Activated naive CD4-positive, alpha-beta T cell treated with anti-CD3 and anti-CD28 coated beads, Interleukin-2, amount 50 U/mL, for 72 hours (primary cell): ENCODE data around the gene SOD2. TPM values are rescaled to one million over a fixed set of nuclear protein-coding genes. Genes with fewer than 3 reads are reported as not detected.
"Not testable (repeated sequence)": the region's sequence is repeated elsewhere in the genome, so short reads cannot be mapped to it uniquely, and the experiment has no call there.

Source experiments
- ATAC-seq, 2 donors: fragments of 150-1000 bp; cut with Tn5 transposase; 2 replicates each; pipeline ENCODE4 v1.10.0; 2021; ENCODE audit warnings: mild to moderate bottlenecking in 2 of 2, moderate library complexity in 2 of 2
- DNase-seq, 2 donors: peaks; one replicate each; pipeline ENCODE4 v3.0.0; 2021 to 2022; ENCODE audit warnings: low spot score in 2 of 2
- H3K27ac Mint-ChIP-seq, 2 donors: one replicate each; pipeline ENCODE4 v1.8.0; 2022; ENCODE audit warnings: mild to moderate bottlenecking in 2 of 2, mixed read lengths in 2 of 2
- H3K36me3 Mint-ChIP-seq, 2 donors: one replicate each; pipeline ENCODE4 v1.8.0; 2022; ENCODE audit warnings: mixed read lengths in 2 of 2
- H3K9me3 Mint-ChIP-seq, 2 donors: one replicate each; pipeline ENCODE4 v1.8.0; 2022; ENCODE audit warnings: mixed read lengths in 2 of 2
- total RNA-seq, 2 donors: library from RNA; stranded (reverse); gene quantifications; one replicate each; pipeline ENCODE4 v1.2.3, GENCODE V29; 2022

The SOD2 gene
- total RNA-seq, 2 donors from 2014 or later: 154 to 182 TPM

- no peak for DNase-seq
- peaks cover 0 to 8% of the 10 kb centered on the region in 2 donors for H3K9me3 Mint-ChIP-seq
- ATAC-seq: no peak
- peak overlapping the region in 1 of 2 donors; percentile 55 for H3K27ac Mint-ChIP-seq
- peaks cover 0 to 40% of the 10 kb centered on the region in 2 donors for H3K36me3 Mint-ChIP-seq
Observed at GRCh38 chr6:159678574-159678973, 14.5 kb downstream of the SOD2 start.

DNA sequence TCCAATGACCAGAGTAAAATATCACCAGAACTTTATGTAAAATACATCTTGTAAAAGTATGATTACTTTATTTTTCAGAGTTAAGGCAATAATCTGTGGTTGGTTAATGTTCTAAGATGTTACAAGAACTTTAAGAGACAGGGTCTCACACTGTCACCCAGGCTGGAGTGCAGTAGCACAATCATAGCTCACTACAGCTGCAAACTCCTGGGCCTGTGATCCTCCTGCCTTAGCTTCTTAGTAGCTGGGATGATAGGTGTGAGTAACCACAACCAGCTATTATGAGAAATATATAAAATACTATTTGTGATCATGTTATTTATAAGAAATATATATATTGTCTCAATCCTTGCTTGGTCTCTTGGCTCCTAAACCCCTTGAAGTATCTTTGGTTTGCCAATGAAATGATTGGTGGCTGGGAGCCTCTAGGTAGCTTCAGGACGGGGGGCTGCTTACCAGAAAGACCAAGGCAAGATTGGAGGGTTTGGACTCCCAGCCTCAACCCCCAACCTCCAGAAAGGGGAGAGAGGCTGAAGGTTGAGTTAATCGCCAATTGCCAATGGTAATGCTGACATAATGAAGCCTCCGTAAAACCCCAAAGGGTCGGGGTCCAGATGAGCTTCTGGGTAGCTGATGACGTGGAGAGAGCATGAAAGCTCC lies 15.4 kb downstream of the SOD2 start:
- DNase-seq: no peak
- Mint-ChIP-seq H3K9me3 (peaks cover 2 to 13% of the 10 kb centered on the region in 2 donors), H3K36me3 (peaks cover 9 to 50% of the 10 kb centered on the region in 2 donors), H3K27ac (no peak overlapping the region)
- no peak for ATAC-seq

DNA sequence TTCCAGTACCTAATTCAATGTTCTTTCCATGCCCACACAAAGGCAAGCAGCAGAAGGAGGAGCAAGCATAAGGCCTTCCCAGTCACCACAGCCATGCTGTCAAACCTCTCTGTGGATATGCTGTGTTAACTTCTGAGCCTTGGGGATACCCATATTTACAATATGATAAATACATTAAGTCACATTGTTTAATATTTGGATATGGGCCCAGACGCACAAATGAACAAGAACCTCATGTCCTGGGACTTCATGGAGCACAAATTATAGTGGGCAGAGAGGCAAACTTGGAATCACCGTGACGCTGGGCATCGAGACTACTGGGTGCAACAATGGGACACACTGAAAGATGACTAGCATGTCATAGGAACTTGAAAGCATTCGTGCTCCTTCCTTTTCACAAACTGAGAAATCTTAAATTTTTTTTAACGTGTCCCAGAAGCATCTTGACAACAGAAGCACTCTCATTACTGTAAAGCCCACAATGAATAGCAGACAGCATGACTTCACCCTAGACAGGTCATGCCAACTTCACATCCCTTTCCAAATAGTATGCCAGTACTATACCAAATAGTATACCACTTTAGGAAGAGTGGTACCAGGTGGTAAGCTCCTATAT lies 16.0 kb downstream of the SOD2 start:
- Mint-ChIP-seq H3K27ac (no peak overlapping the region), H3K36me3 (peaks cover 12 to 55% of the 10 kb centered on the region in 2 donors), H3K9me3 (peaks cover 4 to 15% of the 10 kb centered on the region in 2 donors)
- DNase-seq (no peak), ATAC-seq (no peak)

DNA sequence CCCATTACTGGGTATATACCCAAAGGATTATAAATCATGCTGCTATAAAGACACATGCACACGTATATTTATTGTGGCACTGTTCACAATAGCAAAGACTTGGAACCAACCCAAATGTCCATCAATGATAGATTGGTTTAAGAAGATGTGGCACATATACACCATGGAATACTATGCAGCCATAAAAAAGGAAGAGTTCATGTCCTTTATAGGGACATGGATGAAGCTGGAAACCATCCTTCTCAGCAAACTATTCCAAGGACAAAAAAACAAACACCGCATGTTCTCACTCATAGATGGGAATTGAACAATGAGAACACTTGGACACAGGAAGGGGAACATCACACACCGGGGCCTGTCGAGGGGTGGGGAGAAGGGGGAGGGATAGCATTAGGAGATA lies 16.8 kb downstream of the SOD2 start:
- not testable (repeated sequence) for DNase-seq, ATAC-seq, H3K27ac Mint-ChIP-seq
- Mint-ChIP-seq H3K9me3 (peaks cover 7 to 20% of the 10 kb centered on the region in 2 donors), H3K36me3 (peaks cover 20 to 56% of the 10 kb centered on the region in 2 donors)

- peak in 1 of 2 donors; percentile 58 for ATAC-seq
- Mint-ChIP-seq H3K27ac (no peak overlapping the region), H3K9me3 (peaks cover 0 to 12% of the 10 kb centered on the region in 2 donors), H3K36me3 (peaks cover 12 to 28% of the 10 kb centered on the region in 2 donors)
- no peak for DNase-seq
Observed at GRCh38 chr6:159665868-159666635, 27.0 kb downstream of the SOD2 start.

GRCh38 chr6:159663368-159663889 lies 29.6 kb downstream of the SOD2 start:
- peaks cover 18 to 27% of the 10 kb centered on the region in 2 donors for H3K36me3 Mint-ChIP-seq
- not testable (repeated sequence) for H3K27ac Mint-ChIP-seq, ATAC-seq, DNase-seq
- H3K9me3 Mint-ChIP-seq: peaks cover 3 to 12% of the 10 kb centered on the region in 2 donors

GRCh38 chr6:159661977-159662376 lies 31.1 kb downstream of the SOD2 start:
- Mint-ChIP-seq H3K9me3 (peaks cover 8 to 12% of the 10 kb centered on the region in 2 donors), H3K36me3 (peaks cover 21 to 32% of the 10 kb centered on the region in 2 donors)
- not testable (repeated sequence) for H3K27ac Mint-ChIP-seq, DNase-seq, ATAC-seq

GRCh38 chr6:159655409-159655988 lies 37.5 kb downstream of the SOD2 start:
- ATAC-seq (no peak), DNase-seq (no peak)
- Mint-ChIP-seq H3K9me3 (peaks cover 0 to 8% of the 10 kb centered on the region in 2 donors), H3K36me3 (peaks cover 9 to 19% of the 10 kb centered on the region in 2 donors), H3K27ac (no peak overlapping the region)

DNA sequence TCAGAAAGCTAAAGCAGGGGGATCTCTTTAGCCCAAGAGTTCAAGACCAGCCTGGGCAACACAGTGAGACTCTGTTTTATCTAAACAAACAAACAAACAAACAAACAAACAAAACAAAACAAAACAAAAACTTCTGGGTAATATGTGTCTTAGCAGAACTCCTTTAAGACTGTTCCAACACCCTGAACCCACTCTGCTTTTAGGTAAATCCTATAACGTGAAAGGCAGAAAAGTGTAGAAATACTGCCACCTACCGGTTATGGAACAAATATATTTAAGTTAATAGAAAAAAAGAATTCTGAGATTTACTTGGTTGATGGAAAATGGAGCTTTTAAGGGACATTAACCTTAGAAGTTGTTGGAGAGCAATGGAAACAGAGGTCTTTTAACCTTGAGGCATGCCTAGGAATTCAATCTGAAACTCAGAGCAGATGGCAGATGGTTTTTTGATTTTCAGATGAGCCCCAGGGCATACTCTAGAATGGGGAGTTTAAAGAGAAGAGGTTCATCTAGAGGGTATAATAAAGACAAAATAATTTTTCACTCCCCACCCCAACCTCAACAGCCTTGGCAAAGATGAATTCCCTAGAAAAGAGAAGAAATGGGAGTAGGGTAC lies 38.5 kb downstream of the SOD2 start:
- ATAC-seq (no peak), DNase-seq (peak in 1 of 2 donors; percentile 9)
- Mint-ChIP-seq H3K27ac (peak overlapping the region in 1 of 2 donors; percentile 69), H3K9me3 (peaks cover 0 to 8% of the 10 kb centered on the region in 2 donors), H3K36me3 (peaks cover 9 to 12% of the 10 kb centered on the region in 2 donors)

- no peak for ATAC-seq
- DNase-seq: no peak
- H3K9me3 Mint-ChIP-seq: no peaks in the 10 kb centered on the region
- H3K27ac Mint-ChIP-seq: no peak overlapping the region
- H3K36me3 Mint-ChIP-seq: no peaks in the 10 kb centered on the region
Observed at GRCh38 chr6:159650314-159650713, 42.7 kb downstream of the SOD2 start.

DNA sequence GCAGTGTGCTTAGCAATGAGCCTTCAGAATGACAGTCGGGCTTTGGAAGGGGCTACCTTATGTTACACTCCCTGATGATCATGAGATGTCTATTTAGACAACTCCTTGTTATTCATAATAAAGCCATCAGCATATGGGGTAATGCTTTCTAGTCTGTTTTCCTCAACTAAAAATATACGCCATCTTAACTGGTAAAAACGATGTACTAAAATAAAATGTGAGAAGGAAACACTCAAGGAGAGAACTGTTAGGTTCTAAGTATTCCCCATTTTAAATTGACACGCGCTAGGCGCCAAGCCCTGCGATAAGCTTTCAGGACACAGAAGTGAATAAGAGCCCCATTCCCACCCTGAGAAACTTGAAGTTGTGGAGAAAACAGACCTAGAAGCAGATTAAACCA lies 43.6 kb downstream of the SOD2 start:
- Mint-ChIP-seq H3K27ac (no peak overlapping the region), H3K36me3 (no peaks in the 10 kb centered on the region)
- no peak for ATAC-seq

DNA sequence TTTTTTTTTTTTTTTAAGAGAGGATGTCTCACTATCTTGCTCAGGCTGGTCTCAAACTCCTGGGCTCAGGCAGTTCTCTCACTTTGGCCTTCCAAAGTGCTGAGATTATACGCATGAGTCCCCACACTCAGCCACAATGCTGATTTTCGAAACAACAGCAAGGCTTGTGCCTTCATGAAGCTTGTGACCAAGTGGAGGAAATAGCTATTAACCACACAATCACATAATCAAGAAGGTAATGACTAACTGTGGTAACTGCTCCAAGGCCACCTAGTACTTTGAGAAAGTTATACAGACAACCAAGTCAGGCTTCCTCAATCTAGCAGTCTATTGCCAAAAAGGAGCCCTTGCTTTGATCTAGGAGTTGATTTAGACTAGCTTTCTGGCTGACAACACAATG lies 46.3 kb downstream of the SOD2 start:
- H3K27ac Mint-ChIP-seq: peak overlapping the region; percentile 7 to 52
- H3K36me3 Mint-ChIP-seq: peaks cover 0 to 6% of the 10 kb centered on the region in 2 donors
- peak in 1 of 2 donors; percentile 40 for ATAC-seq
- H3K9me3 Mint-ChIP-seq: peaks cover 0 to 4% of the 10 kb centered on the region in 2 donors
- no peak for DNase-seq

More for the DNA sequence above, 43.6 kb downstream of the SOD2 start:
- DNase-seq: no peak
- no peaks in the 10 kb centered on the region for H3K9me3 Mint-ChIP-seq

DNA sequence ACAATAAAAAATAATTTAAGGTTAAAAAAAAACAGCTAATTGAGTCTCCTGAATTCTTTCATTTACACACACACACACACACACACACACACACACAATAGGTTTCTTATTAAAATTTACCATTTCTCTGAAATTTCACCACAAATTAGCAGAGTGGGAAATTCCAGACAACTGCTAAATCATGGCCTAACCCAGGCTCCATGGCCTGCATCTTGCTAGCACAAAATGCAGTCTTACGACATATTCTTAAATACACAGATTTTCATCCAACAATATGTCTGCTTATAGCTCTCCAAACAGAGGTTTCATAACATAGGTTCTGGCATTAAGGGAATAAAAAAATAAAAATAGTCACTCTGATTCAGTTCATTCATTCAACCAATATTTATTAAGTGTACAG lies 46.9 kb downstream of the SOD2 start:
- peaks cover 0 to 7% of the 10 kb centered on the region in 2 donors for H3K9me3 Mint-ChIP-seq
- no peak overlapping the region for H3K27ac Mint-ChIP-seq
- H3K36me3 Mint-ChIP-seq: peaks cover 0 to 12% of the 10 kb centered on the region in 2 donors
- no peak for DNase-seq
- no peak for ATAC-seq

DNA sequence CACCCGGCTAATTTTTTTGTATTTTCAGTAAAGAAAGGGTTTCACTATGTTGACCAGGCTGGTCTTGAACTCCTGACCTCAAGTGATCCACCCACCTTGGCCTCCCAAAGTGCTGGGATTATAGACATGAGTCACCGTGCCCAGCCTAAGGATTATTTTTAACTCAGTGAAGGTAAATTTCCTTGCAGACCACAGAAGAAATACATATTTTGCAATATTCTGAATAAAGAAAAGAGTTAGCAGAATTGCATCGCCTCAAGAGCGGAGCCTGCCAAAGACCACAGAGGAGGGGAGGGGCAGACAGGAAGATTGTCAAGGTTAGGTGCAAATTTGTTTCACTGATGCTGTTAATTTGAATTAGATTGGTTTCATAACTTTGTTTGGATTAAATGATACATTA lies 47.4 kb downstream of the SOD2 start:
- no peak for ATAC-seq
- no peak overlapping the region for H3K27ac Mint-ChIP-seq
- peaks cover 0 to 14% of the 10 kb centered on the region in 2 donors for H3K36me3 Mint-ChIP-seq
- peaks cover 0 to 7% of the 10 kb centered on the region in 2 donors for H3K9me3 Mint-ChIP-seq
- DNase-seq: no peak
